ENCODE data around the gene BRINP1. TPM values are rescaled to one million over a fixed set of nuclear protein-coding genes. Genes with fewer than 3 reads are reported as not detected.

Gene BRINP1
- total and polyA plus RNA-seq, 2 donors (not counting 1 experiment from before 2014, with no cell fraction given), result 0.06 to 0.33 TPM

GRCh38 chr9:119365291-119366027 is 3.8 kb downstream of the BRINP1 start:
- DNase-seq (ENCODE audit: low read depth in 2 of 2), result peak in 1 of 2 donors; percentile 23
- no peaks in the 10 kb centered on the region for H4K20me1 ChIP-seq (ENCODE audit: control insufficient read depth, extremely low read depth, insufficient read depth, low read length)
- TF ChIP-seq EZH2 (IDR thresholded peaks at IDR 0.05; ENCODE audit: low read length, missing control alignments), result no peak
- peak; percentile 9 to 55 for TF ChIP-seq CTCF (conservative IDR thresholded peaks at IDR 0.05 in 1 of 2, IDR thresholded peaks at IDR 0.05 in 1 of 2; ENCODE audit: low read depth in 1 of 2, low read length in 2 of 2)

GRCh38 chr9:119360237-119360636 is 9.0 kb downstream of the BRINP1 start:
- no peak overlapping the region for H2AFZ ChIP-seq (ENCODE audit: low read length)
- no peaks in the 10 kb centered on the region for H3K4me1 ChIP-seq (ENCODE audit: control insufficient read depth, extremely low read depth, insufficient read depth, low read length)
- H3K9ac ChIP-seq (ENCODE audit: insufficient read depth, low read length), result no peak overlapping the region
- no peaks in the 10 kb centered on the region for H4K20me1 ChIP-seq (ENCODE audit: control insufficient read depth, extremely low read depth, insufficient read depth, low read length)
- H3K27ac ChIP-seq (ENCODE audit: insufficient read depth, low read length), result no peak overlapping the region
- H3K79me2 ChIP-seq (ENCODE audit: control insufficient read depth, insufficient read depth, low read length), result no peaks in the 10 kb centered on the region
- H3K27me3 ChIP-seq (ENCODE audit: control insufficient read depth, insufficient read depth, low read length), result no peaks in the 10 kb centered on the region
- no peak for TF ChIP-seq EZH2 (IDR thresholded peaks at IDR 0.05; ENCODE audit: low read length, missing control alignments)
- no peak for TF ChIP-seq CTCF (conservative IDR thresholded peaks at IDR 0.05 in 1 of 2, IDR thresholded peaks at IDR 0.05 in 1 of 2; ENCODE audit: low read depth in 1 of 2, low read length in 2 of 2)
- no peak overlapping the region for H3K4me3 ChIP-seq (replicated peaks in 1 of 4; ENCODE audit: control extremely low read depth in 1 of 4, insufficient read depth in 1 of 4, low read depth in 3 of 4, low read length in 4 of 4)
- no peaks in the 10 kb centered on the region for H3K9me3 ChIP-seq (ENCODE audit: control insufficient read depth, insufficient read depth, low read depth, low read length)
- no peak overlapping the region for H3K4me2 ChIP-seq (ENCODE audit: extremely low read depth, insufficient read depth, low read length)
- H3K36me3 ChIP-seq (ENCODE audit: control insufficient read depth, insufficient read depth, low read length), result no peaks in the 10 kb centered on the region
- no peak for DNase-seq (ENCODE audit: low read depth in 2 of 2)

More at GRCh38 chr9:119365291-119366027, 3.8 kb downstream of the BRINP1 start:
- H3K36me3 ChIP-seq (ENCODE audit: control insufficient read depth, insufficient read depth, low read length), result no peaks in the 10 kb centered on the region
- no peak overlapping the region for H3K4me2 ChIP-seq (ENCODE audit: extremely low read depth, insufficient read depth, low read length)
- no peaks in the 10 kb centered on the region for H3K79me2 ChIP-seq (ENCODE audit: control insufficient read depth, insufficient read depth, low read length)
- no peaks in the 10 kb centered on the region for H3K9me3 ChIP-seq (ENCODE audit: control insufficient read depth, insufficient read depth, low read depth, low read length)
- no peak overlapping the region for H3K4me3 ChIP-seq (replicated peaks in 1 of 4; ENCODE audit: control extremely low read depth in 1 of 4, insufficient read depth in 1 of 4, low read depth in 3 of 4, low read length in 4 of 4)
- no peaks in the 10 kb centered on the region for H3K27me3 ChIP-seq (ENCODE audit: control insufficient read depth, insufficient read depth, low read length)
- H3K9ac ChIP-seq (ENCODE audit: insufficient read depth, low read length), result no peak overlapping the region
- no peaks in the 10 kb centered on the region for H3K4me1 ChIP-seq (ENCODE audit: control insufficient read depth, extremely low read depth, insufficient read depth, low read length)
- no peak overlapping the region for H3K27ac ChIP-seq (ENCODE audit: insufficient read depth, low read length)
- H2AFZ ChIP-seq (ENCODE audit: low read length), result no peak overlapping the region

GRCh38 chr9:119357336-119358096 is 11.7 kb downstream of the BRINP1 start:
- no peaks in the 10 kb centered on the region for H3K79me2 ChIP-seq (ENCODE audit: control insufficient read depth, insufficient read depth, low read length)
- no peaks in the 10 kb centered on the region for H3K36me3 ChIP-seq (ENCODE audit: control insufficient read depth, insufficient read depth, low read length)
- H3K27ac ChIP-seq (ENCODE audit: insufficient read depth, low read length), result no peak overlapping the region
- H3K27me3 ChIP-seq (ENCODE audit: control insufficient read depth, insufficient read depth, low read length), result no peaks in the 10 kb centered on the region
- no peak overlapping the region for H2AFZ ChIP-seq (ENCODE audit: low read length)
- no peaks in the 10 kb centered on the region for H3K9me3 ChIP-seq (ENCODE audit: control insufficient read depth, insufficient read depth, low read depth, low read length)
- H3K4me1 ChIP-seq (ENCODE audit: control insufficient read depth, extremely low read depth, insufficient read depth, low read length), result no peaks in the 10 kb centered on the region
- no peak overlapping the region for H3K4me3 ChIP-seq (replicated peaks in 1 of 4; ENCODE audit: control extremely low read depth in 1 of 4, insufficient read depth in 1 of 4, low read depth in 3 of 4, low read length in 4 of 4)
- TF ChIP-seq CTCF (conservative IDR thresholded peaks at IDR 0.05 in 1 of 2, IDR thresholded peaks at IDR 0.05 in 1 of 2; ENCODE audit: low read depth in 1 of 2, low read length in 2 of 2) (no peak), EZH2 (IDR thresholded peaks at IDR 0.05; ENCODE audit: low read length, missing control alignments) (no peak)
- no peaks in the 10 kb centered on the region for H4K20me1 ChIP-seq (ENCODE audit: control insufficient read depth, extremely low read depth, insufficient read depth, low read length)
- no peak overlapping the region for H3K9ac ChIP-seq (ENCODE audit: insufficient read depth, low read length)
- no peak overlapping the region for H3K4me2 ChIP-seq (ENCODE audit: extremely low read depth, insufficient read depth, low read length)
- no peak for DNase-seq (ENCODE audit: low read depth in 2 of 2)

All from fibroblast of lung (primary cell).